ENCODE data around the gene SHANK1. TPM values are rescaled to one million over a fixed set of nuclear protein-coding genes. Genes with fewer than 3 reads are reported as not detected.

The SHANK1 gene
- total and polyA plus RNA-seq, 2 of the 13 experiments (the other 11 are each of a cell fraction or from before 2014, with no cell fraction given), result not detected

GRCh38 chr19:50710094-50710493 lies 9.5 kb downstream of the SHANK1 start:
- in situ Hi-C loops (cut with HindIII; ENCODE audit: extremely low pct_ligation_motif_present, low pct_unique_long_range_greater_than_20kb), result no loop called here
- no peaks in the 10 kb centered on the region for H4K20me1 ChIP-seq (ENCODE audit: insufficient read depth, low read length)
- FAIRE-seq (no peak), ATAC-seq (peak; percentile 49; the same call in 2 of the 3 replicates), DNase-seq (ENCODE audit: low spot score) (no peak)
- intact Hi-C loops (cut with micrococcal nuclease; ENCODE audit: unreplicated experiment), result no loop called here
- TF ChIP-seq TEAD2 (CRISPR knock-in tag; IDR thresholded peaks at IDR 0.05) (no peak), ZNF34 (CRISPR knock-in tag; IDR thresholded peaks at IDR 0.05; ENCODE audit: borderline replicate concordance) (no peak), IRF9 (CRISPR knock-in tag; IDR thresholded peaks at IDR 0.05; ENCODE audit: borderline replicate concordance) (no peak), ZBED4 (CRISPR knock-in tag; IDR thresholded peaks at IDR 0.05; ENCODE audit: borderline replicate concordance) (no peak), NR2F1 (CRISPR knock-in tag; IDR thresholded peaks at IDR 0.05) (no peak)
- ChIA-PET POLR2A (no interaction called here), CTCF (ENCODE audit: low intra/inter-chr PET ratio, low total read pairs) (no interaction called here)
- no peaks in the 10 kb centered on the region for H3K79me2 ChIP-seq (ENCODE audit: insufficient read depth, low read length)
- H3K27ac ChIP-seq (ENCODE audit: extremely low read length, insufficient read depth, low read length), result no peak overlapping the region
- BruUV-seq (replicated peaks), result no TSS peak
- no peaks in the 10 kb centered on the region for H3K9me3 ChIP-seq (ENCODE audit: low read length)
- no peak overlapping the region for H2AFZ ChIP-seq (ENCODE audit: low read length)
- no peaks in the 10 kb centered on the region for H3K36me3 ChIP-seq (replicated peaks in 1 of 2; ENCODE audit: control insufficient read depth in 1 of 2, insufficient read depth in 2 of 2, low read length in 2 of 2)
- H3K4me1 ChIP-seq (ENCODE audit: insufficient read depth, low read length), result no peaks in the 10 kb centered on the region
- H3K4me2 ChIP-seq (ENCODE audit: low read depth, low read length), result no peak overlapping the region
- peaks cover 7 to 22% of the 10 kb centered on the region in 2 experiments; a peak in 4 of 5 replicates for H3K27me3 ChIP-seq (ENCODE audit: control insufficient read depth in 1 of 2, insufficient read depth in 2 of 2, low read length in 2 of 2)
- H3K4me3 ChIP-seq (replicated peaks in 1 of 3; ENCODE audit: insufficient read depth in 1 of 3, low read depth in 2 of 3, low read length in 3 of 3), result no peak overlapping the region
- no peak overlapping the region for H3K9ac ChIP-seq (ENCODE audit: insufficient read depth, low read depth, low read length)
- 27% methylated on average over 3 of the region's 10 CpGs for WGBS (ENCODE audit: low lambda C conversion rate)

Data from HepG2 (cell line).